K562 (cell line): ENCODE measurements around the gene GNAQ. TPM values are rescaled to one million over a fixed set of nuclear protein-coding genes. Genes with fewer than 3 reads are reported as not detected.
A peak's percentile ranks its signal among the peaks of the same experiment; 100 is the strongest.

ENCODE experiments used
- CC2D1A ChIP-seq: fragments of 450-650 bp; IDR thresholded peaks from 2 replicates; pipeline ENCODE4 v1.6.1; 2017; ENCODE audit warnings: mild to moderate bottlenecking
- ESRRA ChIP-seq: fragments of 450-650 bp; IDR thresholded peaks from 2 replicates; pipeline ENCODE4 v1.6.1; 2014; ENCODE audit warnings: low read depth, mild to moderate bottlenecking, moderate library complexity, borderline replicate concordance
- JUNB ChIP-seq: fragments of 450-650 bp; formaldehyde crosslinking; conservative IDR thresholded peaks from 2 replicates; pipeline ENCODE4 v1.4.0; 2020; ENCODE audit warnings: mild to moderate bottlenecking
- MNT ChIP-seq, 2 experiments: fragments of 450-650 bp; conservative IDR thresholded peaks; 2 replicates each; pipeline ENCODE4 v1.6.1; 2017; ENCODE audit warnings: mild to moderate bottlenecking in 2 of 2, moderate library complexity in 2 of 2
- SIX5 ChIP-seq, 2 experiments: IDR thresholded peaks; 2 replicates each; pipeline ENCODE4 v1.6.1; 2011; ENCODE audit warnings: low read length in 2 of 2, borderline replicate concordance in 1 of 2, low read depth in 1 of 2, mild to moderate bottlenecking in 1 of 2, moderate library complexity in 1 of 2; ENCODE audit not compliant: insufficient read depth in 1 of 2
- STAT6 ChIP-seq: sonication (generic); formaldehyde crosslinking; IDR thresholded peaks from 2 replicates; pipeline ENCODE4 v1.8.1; 2023; ENCODE audit warnings: mild to moderate bottlenecking, missing genetic modification reagents
- TSC22D4 ChIP-seq: fragments of 450-650 bp; IDR thresholded peaks from 2 replicates; pipeline ENCODE4 v1.6.1; 2016; ENCODE audit warnings: missing genetic modification characterization, missing biosample characterization, control low read depth
- polyA plus RNA-seq, 8 experiments: library from polyadenylated mRNA; depleted of rRNA in 4 of 8; stranded (reverse) in 5 of 8; unstranded in 3 of 8; fragments of >200 nt; fragmentation: Nextera tagmentation in 2 of 8; fragmentation: Illumina TruSeq in 1 of 8; extraction: Ambion mirVana in 2 of 8; extraction: Trizol in 1 of 8; gene quantifications; 2 replicates each; pipeline versions ENCODE4 v1.2.1 to v1.2.3, GENCODE V29; 2011 to 2014; ENCODE audit warnings: inconsistent platforms in 1 of 8, missing spikeins in 1 of 8
- total RNA-seq, 7 experiments: library from RNA; depleted of rRNA in 6 of 7; stranded (reverse); fragments of >200 nt in 6 of 7; fragmentation: Illumina TruSeq in 2 of 7; extraction: Trizol in 2 of 7; gene quantifications; 2 replicates each; pipeline versions ENCODE4 v1.2.1 to v1.2.3, GENCODE V29; 2011 to 2021; ENCODE audit warnings: low replicate concordance in 1 of 7

The GNAQ gene
- total and polyA plus RNA-seq, 9 of the 15 experiments (the other 6 are each of a cell fraction or from before 2014, with no cell fraction given), result 4.8 to 27.9 (median 17.5) TPM

GRCh38 chr9:77943057-77943456, 88.6 kb downstream of the GNAQ start (continued):
- no peak for TF ChIP-seq STAT6
- no peak for TF ChIP-seq JUNB (CRISPR knock-in tag)
- no peak for TF ChIP-seq TSC22D4 (tag)
- no peak for TF ChIP-seq SIX5 (IDR thresholded peaks at IDR 0.05; ENCODE audit: borderline replicate concordance in 1 of 2, insufficient read depth in 1 of 2, low read depth in 1 of 2, low read length in 2 of 2)
- TF ChIP-seq CC2D1A, result 0 out of 2 replicates have a peak, but pooled peaks have one; percentile 19
- TF ChIP-seq ESRRA, result peak; percentile 53; the same call in 1 of the 2 replicates
- 0 out of 4 replicates have a peak, but pooled peaks of 1 of the 2 experiments have one; percentile 33 for TF ChIP-seq MNT (conservative IDR thresholded peaks at IDR 0.05)
